Progenitor cell of endocrine pancreas (in vitro differentiated cells): ENCODE measurements around the gene FAM180B. TPM values are rescaled to one million over a fixed set of nuclear protein-coding genes. Genes with fewer than 3 reads are reported as not detected.
"Not testable (repeated sequence)": the region's sequence is repeated elsewhere in the genome, so short reads cannot be mapped to it uniquely, and the experiment has no call there.

Source experiments
- DNase-seq: peaks from one replicate; pipeline ENCODE4 v3.0.0; 2021; ENCODE audit warnings: low spot score; ENCODE audit not compliant: unreplicated experiment
- H3K27ac Mint-ChIP-seq: 2 replicates; pipeline ENCODE4 v1.8.0; 2021; ENCODE audit warnings: mild to moderate bottlenecking, moderate library complexity, mixed read lengths
- H3K27me3 Mint-ChIP-seq: 2 replicates; pipeline ENCODE4 v1.8.0; 2021; ENCODE audit warnings: mixed read lengths
- H3K36me3 Mint-ChIP-seq: 2 replicates; pipeline ENCODE4 v1.8.0; 2022; ENCODE audit warnings: mixed read lengths; ENCODE audit not compliant: insufficient read depth
- H3K4me1 Mint-ChIP-seq: 2 replicates; pipeline ENCODE4 v1.8.0; 2021; ENCODE audit warnings: low read depth, mixed read lengths
- H3K4me3 Mint-ChIP-seq: 2 replicates; pipeline ENCODE4 v1.8.0; 2021; ENCODE audit warnings: low read depth, mild to moderate bottlenecking, moderate library complexity, mixed read lengths
- H3K9me3 Mint-ChIP-seq: 2 replicates; pipeline ENCODE4 v1.8.0; 2021; ENCODE audit warnings: low read depth, mixed read lengths
- total RNA-seq: library from RNA; stranded (reverse); gene quantifications from 2 replicates; pipeline ENCODE4 v1.2.1, GENCODE V29; 2021
- TF ChIP-seq, protein P1 (sequence below): fragments of 200-600 bp; sonication (generic); IDR thresholded peaks from one replicate; pipeline ENCODE4 v1.5.0; 2021; ENCODE audit warnings: antibody characterized with exemption, mild to moderate bottlenecking; ENCODE audit not compliant: unreplicated experiment

Gene FAM180B
- total RNA-seq, 1 donor from 2014 or later: 0.26 TPM

GRCh38 chr11:47545298-47545697 lies 41.2 kb upstream of the FAM180B start:
- H3K27ac Mint-ChIP-seq: no peak overlapping the region
- TF ChIP-seq, protein P1, sequence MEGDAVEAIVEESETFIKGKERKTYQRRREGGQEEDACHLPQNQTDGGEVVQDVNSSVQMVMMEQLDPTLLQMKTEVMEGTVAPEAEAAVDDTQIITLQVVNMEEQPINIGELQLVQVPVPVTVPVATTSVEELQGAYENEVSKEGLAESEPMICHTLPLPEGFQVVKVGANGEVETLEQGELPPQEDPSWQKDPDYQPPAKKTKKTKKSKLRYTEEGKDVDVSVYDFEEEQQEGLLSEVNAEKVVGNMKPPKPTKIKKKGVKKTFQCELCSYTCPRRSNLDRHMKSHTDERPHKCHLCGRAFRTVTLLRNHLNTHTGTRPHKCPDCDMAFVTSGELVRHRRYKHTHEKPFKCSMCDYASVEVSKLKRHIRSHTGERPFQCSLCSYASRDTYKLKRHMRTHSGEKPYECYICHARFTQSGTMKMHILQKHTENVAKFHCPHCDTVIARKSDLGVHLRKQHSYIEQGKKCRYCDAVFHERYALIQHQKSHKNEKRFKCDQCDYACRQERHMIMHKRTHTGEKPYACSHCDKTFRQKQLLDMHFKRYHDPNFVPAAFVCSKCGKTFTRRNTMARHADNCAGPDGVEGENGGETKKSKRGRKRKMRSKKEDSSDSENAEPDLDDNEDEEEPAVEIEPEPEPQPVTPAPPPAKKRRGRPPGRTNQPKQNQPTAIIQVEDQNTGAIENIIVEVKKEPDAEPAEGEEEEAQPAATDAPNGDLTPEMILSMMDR: no peak
- peaks cover 6% of the 10 kb centered on the region for H3K4me1 Mint-ChIP-seq
- DNase-seq: no peak
- H3K36me3 Mint-ChIP-seq: peaks cover 4% of the 10 kb centered on the region
- H3K27me3 Mint-ChIP-seq: no peaks in the 10 kb centered on the region
- H3K4me3 Mint-ChIP-seq: no peak overlapping the region
- H3K9me3 Mint-ChIP-seq: no peaks in the 10 kb centered on the region

DNA sequence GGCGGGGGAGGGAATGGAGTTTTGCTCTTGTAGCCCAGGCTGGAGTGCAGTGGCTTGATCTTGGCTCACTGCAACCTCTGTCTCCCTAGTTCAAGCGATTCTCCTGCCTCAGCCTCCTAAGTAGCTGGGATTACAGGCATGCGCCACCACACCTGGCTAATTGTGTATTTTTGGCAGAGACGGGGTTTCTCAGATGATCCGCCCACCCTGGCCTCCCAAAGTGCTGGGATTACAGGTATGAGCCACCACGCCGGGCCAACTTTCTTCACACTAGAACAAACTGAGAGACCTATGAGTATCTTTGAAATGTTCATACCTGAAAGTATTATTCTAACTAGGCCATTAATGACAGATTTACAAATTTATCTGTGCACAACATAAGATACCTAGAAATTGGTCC lies 40.2 kb upstream of the FAM180B start:
- not testable (repeated sequence) for H3K36me3 Mint-ChIP-seq, H3K4me3 Mint-ChIP-seq, H3K27ac Mint-ChIP-seq, H3K4me1 Mint-ChIP-seq, H3K27me3 Mint-ChIP-seq, H3K9me3 Mint-ChIP-seq, DNase-seq

- Mint-ChIP-seq H3K4me1 (peaks cover 19% of the 10 kb centered on the region), H3K9me3 (no peaks in the 10 kb centered on the region), H3K36me3 (peaks cover 3% of the 10 kb centered on the region), H3K27me3 (no peaks in the 10 kb centered on the region), H3K4me3 (peak overlapping the region; percentile 40), H3K27ac (no peak overlapping the region)
- DNase-seq: no peak
- TF ChIP-seq, protein P1: no peak
Measured at GRCh38 chr11:47550288-47551047, 36.0 kb upstream of the FAM180B start.

- Mint-ChIP-seq H3K4me1 (peaks cover 19% of the 10 kb centered on the region), H3K27me3 (no peaks in the 10 kb centered on the region), H3K9me3 (no peaks in the 10 kb centered on the region), H3K27ac (peak overlapping the region; percentile 96), H3K4me3 (peak overlapping the region; percentile 97), H3K36me3 (peaks cover 3% of the 10 kb centered on the region)
- TF ChIP-seq, protein P1: peak; percentile 40
- DNase-seq: no peak
Measured at GRCh38 chr11:47551086-47551485, 35.4 kb upstream of the FAM180B start.

GRCh38 chr11:47552056-47552565 lies 34.4 kb upstream of the FAM180B start:
- no peak for DNase-seq
- Mint-ChIP-seq H3K27me3 (no peaks in the 10 kb centered on the region), H3K4me1 (peaks cover 19% of the 10 kb centered on the region), H3K27ac (peak overlapping the region; percentile 96), H3K36me3 (peaks cover 2% of the 10 kb centered on the region), H3K4me3 (peak overlapping the region; percentile 97), H3K9me3 (no peaks in the 10 kb centered on the region)
- TF ChIP-seq, protein P1: no peak
